GM12864 (cell line): ENCODE measurements around the gene PSMD1.

Source experiments
- DNase-seq: peaks from one replicate; pipeline ENCODE4 v3.0.0-alpha.2; 2011; ENCODE audit warnings: low read depth
- H3K4me3 ChIP-seq: 2 replicates; pipeline ENCODE4 v1.5.1; 2011; ENCODE audit warnings: mild to moderate bottlenecking, low read depth, low read length, control low read depth
- TF ChIP-seq, protein P1 (sequence below): IDR thresholded peaks from 2 replicates; pipeline ENCODE4 v1.5.1; 2011; ENCODE audit warnings: low read depth, mild to moderate bottlenecking, moderate library complexity, low read length, control low read depth, inconsistent platforms; ENCODE audit errors: missing control alignments

PSMD1 gene

GRCh38 chr2:231127480-231127879, 70.8 kb downstream of the PSMD1 start:
- no peak for DNase-seq
- TF ChIP-seq, protein P1, sequence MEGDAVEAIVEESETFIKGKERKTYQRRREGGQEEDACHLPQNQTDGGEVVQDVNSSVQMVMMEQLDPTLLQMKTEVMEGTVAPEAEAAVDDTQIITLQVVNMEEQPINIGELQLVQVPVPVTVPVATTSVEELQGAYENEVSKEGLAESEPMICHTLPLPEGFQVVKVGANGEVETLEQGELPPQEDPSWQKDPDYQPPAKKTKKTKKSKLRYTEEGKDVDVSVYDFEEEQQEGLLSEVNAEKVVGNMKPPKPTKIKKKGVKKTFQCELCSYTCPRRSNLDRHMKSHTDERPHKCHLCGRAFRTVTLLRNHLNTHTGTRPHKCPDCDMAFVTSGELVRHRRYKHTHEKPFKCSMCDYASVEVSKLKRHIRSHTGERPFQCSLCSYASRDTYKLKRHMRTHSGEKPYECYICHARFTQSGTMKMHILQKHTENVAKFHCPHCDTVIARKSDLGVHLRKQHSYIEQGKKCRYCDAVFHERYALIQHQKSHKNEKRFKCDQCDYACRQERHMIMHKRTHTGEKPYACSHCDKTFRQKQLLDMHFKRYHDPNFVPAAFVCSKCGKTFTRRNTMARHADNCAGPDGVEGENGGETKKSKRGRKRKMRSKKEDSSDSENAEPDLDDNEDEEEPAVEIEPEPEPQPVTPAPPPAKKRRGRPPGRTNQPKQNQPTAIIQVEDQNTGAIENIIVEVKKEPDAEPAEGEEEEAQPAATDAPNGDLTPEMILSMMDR: no peak
- H3K4me3 ChIP-seq: no peak overlapping the region

DNA sequence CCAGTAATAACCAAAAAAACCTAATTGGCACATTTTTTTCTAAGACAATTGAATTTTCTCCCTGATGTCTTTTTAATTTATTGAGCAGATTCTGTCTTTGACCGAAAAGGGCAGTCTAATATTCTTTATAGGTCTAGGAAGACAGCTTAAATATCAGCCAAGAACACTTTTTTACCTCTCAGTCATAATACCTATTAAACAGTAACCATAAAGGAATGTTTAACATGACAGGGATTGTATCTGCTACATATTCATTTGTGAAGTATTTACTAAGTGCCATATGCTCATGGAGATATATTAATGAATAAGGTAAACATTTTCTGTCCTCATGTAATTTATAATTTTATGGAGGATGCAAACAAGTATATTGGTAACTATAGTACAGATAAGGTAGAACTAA, 71.3 kb downstream of the PSMD1 start:
- TF ChIP-seq, protein P1: no peak
- no peak for DNase-seq
- no peak overlapping the region for H3K4me3 ChIP-seq

DNA sequence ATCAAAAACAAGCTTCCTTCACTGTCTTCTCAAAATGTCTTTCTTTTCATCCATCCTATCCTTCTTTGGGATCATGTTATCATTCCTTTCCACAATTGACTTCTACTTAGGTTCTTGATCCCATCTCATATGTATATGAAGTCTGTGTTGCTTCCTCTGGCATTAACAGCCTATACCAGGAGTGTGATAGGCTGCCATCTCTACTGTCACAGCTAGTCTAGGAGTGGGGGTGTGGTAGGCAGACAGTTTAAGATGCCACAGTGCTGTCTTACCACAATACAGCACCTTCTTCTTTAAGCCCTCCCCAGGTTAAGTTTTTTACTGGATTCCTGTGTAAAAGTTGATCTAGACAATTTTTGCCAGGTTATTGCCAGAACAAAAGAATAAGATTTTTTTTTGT, 71.9 kb downstream of the PSMD1 start:
- no peak for DNase-seq
- TF ChIP-seq, protein P1: no peak
- H3K4me3 ChIP-seq: no peak overlapping the region

GRCh38 chr2:231129216-231129615, 72.5 kb downstream of the PSMD1 start:
- no peak overlapping the region for H3K4me3 ChIP-seq
- TF ChIP-seq, protein P1: no peak
- no peak for DNase-seq

GRCh38 chr2:231130336-231131056, 73.8 kb downstream of the PSMD1 start:
- TF ChIP-seq, protein P1: no peak
- DNase-seq: no peak
- H3K4me3 ChIP-seq: no peak overlapping the region

DNA sequence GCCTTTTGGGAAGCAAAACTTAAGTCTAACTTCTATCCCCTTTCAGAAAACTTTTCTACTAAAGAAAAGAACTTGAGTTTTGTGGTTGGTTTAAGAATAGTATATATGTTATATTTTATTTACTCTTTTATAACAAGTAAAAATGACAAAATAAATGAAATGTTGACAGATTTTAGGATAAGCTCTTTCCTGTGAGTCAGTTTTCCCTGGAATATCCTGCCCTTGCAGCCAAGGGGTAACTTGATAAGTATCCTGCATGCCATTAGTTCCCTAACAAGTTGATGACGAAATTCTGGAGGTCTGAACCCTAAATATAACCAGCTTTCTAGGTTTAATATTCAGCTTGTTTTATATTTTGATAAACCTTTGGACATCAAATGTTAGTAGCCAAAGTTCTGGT, 75.5 kb downstream of the PSMD1 start:
- TF ChIP-seq, protein P1: no peak

More for the DNA sequence above, 75.5 kb downstream of the PSMD1 start:
- DNase-seq: no peak
- no peak overlapping the region for H3K4me3 ChIP-seq
